ENCODE results near the gene MFSD6.
"Not testable (repeated sequence)": the region's sequence is repeated elsewhere in the genome, so short reads cannot be mapped to it uniquely, and the experiment has no call there.

Gene MFSD6

DNA sequence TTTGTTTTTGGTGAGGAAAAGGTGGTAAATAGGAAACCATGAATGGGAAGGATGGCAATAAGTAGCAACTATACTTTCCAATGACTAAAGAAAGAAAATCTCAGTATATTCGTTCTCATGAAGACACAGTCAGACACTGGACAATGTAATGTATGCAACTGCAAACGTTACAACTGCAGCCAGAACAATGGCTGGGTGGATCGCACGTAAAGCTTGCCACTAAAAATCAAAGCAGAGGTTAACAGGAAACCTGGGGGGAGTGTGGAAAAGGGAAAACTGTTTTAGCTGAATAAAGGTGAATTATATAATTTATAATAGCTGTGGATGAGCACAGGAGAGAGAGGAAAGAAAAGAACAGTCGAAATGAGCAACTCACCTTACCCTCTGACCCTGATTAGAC is 93.1 kb downstream of the MFSD6 start:
- no peak for DNase-seq (ENCODE audit: low read depth in 2 of 2)

DNA sequence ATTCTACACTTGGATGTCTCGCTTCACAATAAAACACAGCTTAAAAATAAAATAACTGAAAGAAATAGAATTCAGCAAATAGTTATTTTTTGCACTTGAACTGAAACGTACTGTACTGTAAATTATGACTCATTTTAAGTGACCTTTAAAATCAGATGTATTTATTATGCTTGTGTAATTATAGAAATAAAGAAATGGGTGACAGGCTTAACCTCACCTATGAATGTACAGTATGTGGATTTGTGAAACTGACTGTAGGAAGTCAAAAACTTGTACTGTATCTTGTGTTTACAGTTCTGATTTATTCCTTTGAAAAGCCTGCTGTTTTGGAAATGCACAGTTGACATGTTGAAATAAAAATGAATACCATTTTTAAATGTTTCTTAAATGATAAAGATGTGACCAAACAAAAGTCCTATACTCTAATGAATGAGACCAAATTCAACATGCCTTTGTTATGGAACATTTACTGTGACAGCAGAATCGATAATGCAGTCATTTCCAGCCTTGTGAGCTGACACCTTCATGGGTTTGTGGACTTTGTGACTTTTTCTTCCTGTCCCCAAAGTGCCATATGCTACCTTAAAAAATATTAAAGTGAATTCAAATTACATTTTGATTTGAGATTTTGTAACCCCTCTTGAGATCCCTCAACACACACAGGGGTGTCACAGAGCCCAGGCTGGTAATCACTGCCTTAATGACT is 93.7 kb downstream of the MFSD6 start:
- no peak for DNase-seq (ENCODE audit: low read depth in 2 of 2)

DNA sequence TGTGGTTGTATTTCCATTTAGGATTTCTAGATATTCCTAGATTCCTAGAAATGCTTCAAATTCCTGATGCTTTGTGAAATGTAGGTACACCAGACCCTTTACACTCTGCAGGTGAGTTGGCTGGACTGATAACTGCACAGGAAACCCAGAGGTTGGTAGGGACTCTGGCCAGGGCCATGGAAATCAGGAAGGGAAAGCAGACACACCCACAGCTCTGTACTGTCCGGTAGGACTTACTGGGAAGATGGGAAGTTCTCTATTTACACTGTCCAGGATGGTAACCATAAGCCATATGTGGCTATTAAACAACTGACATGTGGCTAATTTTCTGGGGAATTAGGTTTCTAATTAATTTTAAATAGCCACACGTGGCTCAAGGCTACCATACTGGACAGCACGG is 94.9 kb downstream of the MFSD6 start:
- no peak for DNase-seq (ENCODE audit: low read depth in 2 of 2)

DNA sequence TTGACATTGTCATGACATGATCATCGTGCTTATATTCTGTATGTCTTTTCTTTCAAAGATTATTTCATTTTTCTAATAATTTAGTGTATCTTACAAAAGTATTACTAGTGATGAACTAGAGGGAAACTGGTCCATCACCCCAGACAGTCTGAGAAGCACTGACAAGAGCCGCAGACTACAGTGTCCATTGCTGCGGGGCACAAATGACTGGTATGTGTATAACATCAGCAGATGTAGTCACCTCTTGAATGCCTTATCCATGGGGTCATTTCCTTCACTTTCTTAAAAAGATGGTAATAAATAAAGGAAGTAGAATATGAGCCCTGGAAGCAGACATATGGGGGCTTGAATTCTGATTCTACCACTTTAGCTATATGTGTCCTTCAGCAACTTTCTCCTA is 96.8 kb downstream of the MFSD6 start:
- DNase-seq (ENCODE audit: low read depth in 2 of 2) = no peak

DNA sequence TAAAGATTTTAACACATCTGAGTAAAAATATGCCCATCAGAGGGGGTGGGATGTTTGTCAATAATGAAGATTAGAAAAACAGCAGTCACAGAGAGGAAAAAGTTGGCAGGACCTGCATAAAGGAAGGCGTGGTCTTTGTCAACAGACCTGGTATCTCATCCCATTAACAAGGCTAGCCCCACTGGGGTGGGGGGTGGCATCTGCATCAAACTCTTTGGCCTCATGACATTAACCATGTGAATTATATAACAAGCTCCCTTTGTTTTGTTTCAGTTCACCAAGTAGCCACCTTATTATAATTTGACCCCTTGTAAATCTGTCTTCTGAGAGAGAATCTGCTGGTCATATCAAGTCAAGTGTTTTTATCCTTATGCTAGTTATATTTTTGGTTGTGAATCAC is 97.5 kb downstream of the MFSD6 start:
- DNase-seq (ENCODE audit: low read depth in 2 of 2) = no peak

DNA sequence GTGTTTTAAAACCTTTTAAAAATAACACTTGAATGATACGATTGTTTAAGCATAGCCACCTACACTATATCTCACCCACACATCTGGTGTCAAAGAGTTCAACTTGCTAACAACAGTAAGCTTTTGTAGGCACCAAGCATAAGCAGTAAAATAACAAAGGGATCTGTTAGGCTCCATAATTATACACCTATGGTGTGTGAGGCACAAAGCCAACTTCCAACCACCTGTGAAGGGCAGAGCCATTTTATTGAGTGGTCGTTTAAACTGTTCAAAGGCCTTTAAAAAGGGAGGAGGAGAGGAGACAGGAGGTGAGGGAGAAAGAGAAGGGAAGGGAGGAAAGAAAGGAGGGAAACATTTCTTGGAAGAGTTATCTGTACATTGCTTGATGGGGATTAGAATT is 98.5 kb downstream of the MFSD6 start:
- DNase-seq (ENCODE audit: low read depth in 2 of 2) = no peak

DNA sequence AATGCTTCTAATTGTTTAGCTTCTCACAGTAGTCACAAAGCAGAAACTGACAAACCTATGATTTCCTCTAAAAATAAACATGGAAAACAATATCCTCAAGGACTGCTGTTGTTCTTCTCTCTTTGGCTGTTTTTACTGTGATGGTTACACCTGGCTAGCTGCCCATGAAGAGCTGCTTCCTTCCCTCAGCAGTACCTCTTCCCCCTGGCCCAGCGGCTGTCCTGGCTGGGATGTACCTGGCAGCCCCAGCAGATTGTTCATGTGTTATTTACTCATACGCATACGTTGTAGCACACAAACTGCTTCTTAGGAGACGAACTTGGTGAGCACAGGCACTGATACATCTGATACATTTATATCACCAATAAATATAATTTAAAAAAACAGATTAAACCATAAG is 99.0 kb downstream of the MFSD6 start:
- no peak for DNase-seq (ENCODE audit: low read depth in 2 of 2)

DNA sequence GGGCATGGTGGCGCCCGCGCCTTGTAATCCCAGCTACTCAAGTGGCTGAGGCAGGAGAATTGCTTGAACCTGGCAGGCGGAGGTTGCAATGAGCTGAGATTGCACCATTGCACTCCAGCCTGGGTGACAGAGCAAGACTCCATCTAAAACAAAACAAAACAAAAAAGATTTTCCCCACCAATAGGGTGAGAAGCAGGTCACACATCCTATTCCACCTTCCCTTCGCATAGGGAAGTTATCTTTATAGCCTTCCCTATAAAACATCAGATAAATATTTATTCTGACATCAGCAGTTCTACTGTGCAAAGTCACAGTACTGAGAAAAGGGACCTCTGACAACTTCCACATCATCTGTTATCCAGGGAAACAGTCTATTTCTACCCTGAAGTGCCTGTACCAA is 101.7 kb downstream of the MFSD6 start:
- DNase-seq (ENCODE audit: low read depth in 2 of 2) = not testable (repeated sequence)

DNA sequence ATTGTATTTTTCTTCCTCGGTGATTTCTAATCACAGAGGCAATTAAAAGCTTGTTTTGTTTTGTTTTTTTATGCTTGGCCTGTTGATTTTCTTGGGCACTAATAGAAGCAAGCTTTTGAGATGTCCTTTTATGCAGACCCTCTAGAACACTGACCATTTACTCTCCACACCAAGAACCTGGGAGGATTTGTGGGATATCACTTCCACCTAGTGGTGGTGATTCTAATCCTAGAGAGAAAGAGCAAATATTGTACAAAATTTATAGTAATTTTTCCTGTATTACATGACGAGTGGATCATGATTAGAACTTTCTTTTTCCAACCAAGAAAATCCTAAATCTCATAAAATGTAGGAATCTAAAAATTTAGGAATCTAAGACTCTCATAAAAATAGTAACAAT is 102.9 kb downstream of the MFSD6 start:
- no peak for DNase-seq (ENCODE audit: low read depth in 2 of 2)

DNA sequence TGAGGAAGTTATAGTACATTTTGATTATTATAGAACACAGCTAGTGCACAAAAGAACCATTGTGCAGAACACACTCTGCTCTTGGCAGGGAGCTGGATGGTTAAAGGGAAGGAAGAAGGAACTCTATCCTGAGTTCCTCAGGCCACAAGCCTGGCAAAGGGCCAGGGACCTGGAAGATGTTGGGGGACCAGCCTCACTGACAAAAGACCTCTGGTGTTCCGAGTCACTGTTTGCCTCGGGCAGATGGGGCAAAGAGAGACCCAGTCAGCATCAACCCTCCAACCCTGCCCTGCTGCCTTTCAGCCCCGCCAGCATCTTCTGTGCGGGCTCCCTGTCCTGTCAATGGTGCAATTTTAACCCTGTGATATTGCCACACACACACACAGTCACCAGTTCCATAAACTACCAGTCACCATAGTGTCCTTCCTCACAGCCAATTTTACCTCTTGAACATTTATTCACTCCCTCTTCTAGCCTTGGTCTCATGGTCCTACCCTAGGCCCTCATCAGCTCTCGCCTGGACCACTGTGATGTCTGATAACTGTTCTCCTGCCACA is 104.5 kb downstream of the MFSD6 start:
- no peak for DNase-seq (ENCODE audit: low read depth in 2 of 2)

DNA sequence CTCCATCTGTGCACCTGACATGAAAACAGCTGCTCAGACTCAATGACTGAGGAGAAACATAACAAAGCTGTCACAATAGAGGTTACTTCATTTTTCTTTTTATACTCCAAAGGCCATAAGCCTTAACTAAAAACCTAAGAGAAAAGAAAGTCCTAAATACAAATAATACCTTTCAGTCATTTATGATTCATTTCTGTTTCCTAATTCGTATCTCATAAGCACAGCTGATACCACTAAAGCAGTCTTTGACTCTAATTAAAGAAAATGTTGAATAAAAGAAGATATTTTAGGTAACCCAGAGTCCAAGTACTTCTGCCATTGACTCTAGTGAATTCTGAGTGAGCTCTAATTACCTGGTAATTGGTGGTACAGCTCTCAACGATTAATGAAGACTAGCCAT is 105.7 kb downstream of the MFSD6 start:
- no peak for DNase-seq (ENCODE audit: low read depth in 2 of 2)

DNA sequence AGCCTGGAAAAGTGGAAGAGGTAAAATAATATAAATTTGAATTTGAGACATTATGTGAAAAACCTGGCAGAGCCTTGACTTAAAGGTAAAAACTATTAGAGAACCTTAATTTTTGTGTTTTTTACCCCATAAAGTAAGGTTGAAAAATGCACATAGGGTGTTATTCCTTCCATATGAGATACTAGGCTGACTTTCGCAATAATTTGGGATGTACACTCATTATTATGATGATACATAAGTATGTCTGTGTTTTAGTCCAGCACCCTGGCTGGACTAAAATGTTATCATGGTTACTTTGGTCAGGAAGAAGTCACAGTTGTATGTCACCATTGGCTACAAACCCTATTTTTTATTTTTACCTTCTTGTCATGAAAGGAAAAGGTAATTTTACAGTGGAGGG is 106.5 kb downstream of the MFSD6 start:
- DNase-seq (ENCODE audit: low read depth in 2 of 2) = no peak

DNA sequence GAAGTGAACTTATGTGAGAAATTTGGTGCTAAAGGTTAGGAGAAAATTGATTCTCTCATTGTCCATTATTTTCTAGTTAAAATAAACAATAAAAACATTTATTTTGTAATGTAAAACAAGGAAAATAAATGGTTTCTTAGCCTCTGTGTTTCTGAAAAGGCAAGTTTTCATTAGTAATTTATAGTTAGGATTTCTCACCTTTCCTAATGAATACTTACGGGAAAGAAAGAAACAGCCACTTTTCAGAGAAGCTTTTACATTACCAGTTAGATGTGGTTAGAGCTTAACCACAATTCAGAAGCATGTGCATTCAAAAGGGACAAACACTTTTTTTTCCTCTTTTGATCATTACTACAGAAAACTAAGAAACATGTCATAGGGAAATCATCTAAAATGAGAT is 107.5 kb downstream of the MFSD6 start:
- DNase-seq (ENCODE audit: low read depth in 2 of 2) = no peak

DNA sequence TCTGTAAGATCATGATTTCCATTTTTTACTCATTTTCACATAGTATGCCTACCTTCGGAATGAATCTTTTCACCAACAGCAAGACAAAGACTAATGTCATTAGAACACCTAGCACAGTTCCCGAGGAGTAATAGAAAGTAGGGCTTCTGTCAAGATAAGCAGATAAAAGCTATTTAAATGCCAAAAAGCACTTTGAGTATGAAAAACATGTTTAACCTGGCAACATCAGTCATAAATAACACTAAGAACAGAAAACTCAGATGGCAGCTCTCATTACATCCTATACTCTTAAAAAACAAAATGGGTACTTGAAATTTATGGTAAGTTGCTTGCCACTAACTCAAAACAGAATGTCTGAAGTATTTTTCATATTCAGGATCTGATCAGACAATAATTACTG is 109.3 kb downstream of the MFSD6 start:
- no peak for DNase-seq (ENCODE audit: low read depth in 2 of 2)

DNA sequence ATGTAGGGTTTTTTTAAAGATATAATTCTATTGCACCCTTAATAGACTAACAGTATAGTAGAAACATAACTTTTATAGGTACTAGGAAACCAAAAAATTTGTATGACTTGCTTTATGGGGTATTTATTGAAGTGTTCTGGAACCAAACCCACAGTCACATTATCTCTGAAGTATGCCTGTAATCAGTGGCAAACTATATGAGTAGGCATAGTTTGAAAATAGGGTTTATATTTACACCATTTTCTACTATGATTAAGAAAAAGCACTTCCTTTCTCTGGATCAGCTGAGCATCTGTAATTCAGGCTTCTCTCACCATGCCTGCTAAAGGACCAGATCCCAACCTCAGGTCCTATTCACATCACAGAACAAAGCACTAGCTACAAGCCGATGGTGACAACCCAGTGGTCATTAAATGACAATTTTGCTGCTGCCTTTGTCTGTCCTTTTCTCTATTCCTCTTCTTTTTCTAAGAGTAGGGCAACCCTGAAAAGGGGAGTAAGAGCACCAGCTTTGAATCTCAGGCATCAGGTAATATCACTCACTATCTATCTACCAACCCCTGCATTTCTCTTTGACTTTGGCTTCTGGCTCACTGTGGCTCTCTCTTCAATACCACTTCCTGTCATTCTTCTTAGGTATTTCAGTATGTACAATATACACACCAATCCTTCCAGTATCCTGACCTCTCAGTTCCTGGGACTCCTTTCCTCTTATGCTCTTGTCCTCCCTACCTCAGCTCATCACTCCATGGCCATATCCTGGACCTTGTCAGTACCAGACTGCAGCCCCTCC is 112.0 kb downstream of the MFSD6 start:
- DNase-seq (ENCODE audit: low read depth in 2 of 2) = no peak

DNA sequence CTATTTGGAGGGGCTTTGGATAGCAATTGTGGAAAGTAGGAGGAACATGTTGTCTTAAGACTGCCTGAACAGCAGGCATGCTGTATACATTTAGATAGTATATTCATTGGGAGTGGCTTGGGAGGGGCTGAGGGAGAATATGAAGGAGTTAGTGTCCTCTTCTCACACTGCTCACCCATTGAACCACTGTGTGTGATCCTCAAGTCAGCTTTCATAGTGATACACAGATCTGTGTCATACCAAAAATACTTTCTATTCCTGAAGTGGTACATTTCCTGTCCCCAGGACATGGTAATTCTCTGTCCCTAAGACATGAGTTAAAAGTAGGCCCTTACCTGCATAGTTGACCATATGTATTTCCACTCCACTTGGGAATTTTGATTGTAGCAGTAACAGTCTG is 116.8 kb downstream of the MFSD6 start:
- DNase-seq (ENCODE audit: low read depth in 2 of 2) = no peak

DNA sequence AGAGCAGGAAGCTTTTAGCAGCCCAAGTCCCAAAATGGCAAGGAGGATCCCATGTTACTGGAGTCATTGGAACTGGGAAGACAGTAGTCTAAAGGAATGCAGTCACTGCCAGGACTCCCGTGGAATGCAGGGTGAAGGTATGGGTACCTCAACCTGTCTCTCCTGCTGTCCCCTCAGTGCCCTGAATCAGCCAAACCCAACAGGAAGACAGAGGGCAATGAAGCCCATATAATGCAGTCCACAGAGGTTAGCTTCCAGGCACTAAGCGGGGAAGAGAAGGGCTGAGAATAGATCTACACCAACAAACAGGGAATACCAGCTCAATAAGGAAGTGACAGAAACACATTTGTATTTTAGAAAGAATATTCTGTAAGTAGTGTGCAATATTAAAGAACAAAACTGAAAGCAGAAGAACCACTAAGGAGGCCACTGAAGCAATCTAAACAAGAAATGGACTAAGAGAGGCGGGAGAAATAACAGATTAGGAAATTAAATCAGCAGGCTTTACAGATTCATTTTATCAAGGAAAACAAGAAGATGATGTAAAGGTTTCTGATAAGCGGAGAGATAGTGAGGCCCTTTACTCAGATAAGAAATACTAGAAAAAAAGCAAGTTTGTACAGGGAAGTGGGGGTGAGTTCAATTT is 118.1 kb downstream of the MFSD6 start:
- DNase-seq (ENCODE audit: low read depth in 2 of 2) = no peak

DNA sequence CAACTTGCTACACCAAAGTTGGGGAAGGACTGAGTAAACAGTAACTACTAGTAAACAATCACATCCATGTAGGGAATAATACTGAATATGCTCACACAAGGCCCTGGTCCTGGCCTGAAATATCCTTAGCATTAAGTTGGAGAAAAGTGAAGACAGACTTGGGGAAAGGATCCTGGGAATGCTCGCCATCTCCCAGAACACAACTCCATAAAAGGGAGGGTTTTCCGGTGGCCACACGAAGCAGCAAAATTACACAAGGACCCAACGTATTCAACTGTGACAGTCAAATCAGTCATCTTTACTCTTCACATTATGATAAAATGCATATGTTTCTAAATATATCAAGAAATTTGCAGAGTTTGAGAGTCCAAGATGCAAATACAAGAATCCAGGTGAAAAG is 119.1 kb downstream of the MFSD6 start:
- no peak for DNase-seq (ENCODE audit: low read depth in 2 of 2)

DNA sequence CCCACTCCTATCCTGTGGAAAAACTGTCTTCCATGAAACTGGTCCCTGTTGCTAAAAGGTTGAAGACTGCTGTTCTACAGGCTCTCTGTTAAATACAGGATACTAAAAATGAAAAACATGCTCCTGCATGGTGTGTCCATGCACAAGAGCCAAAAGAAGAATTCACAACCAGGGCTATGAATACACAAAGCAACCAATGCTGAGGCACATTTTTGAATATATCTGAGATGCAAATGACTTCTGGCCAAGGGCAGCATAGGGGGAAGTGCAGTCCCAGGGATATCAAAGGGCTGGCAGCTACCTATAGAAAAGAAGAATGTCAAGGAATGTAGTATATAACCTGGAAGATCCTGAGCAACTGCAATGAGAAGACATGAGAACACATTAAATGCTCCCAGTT is 119.8 kb downstream of the MFSD6 start:
- DNase-seq (ENCODE audit: low read depth in 2 of 2) = no peak

DNA sequence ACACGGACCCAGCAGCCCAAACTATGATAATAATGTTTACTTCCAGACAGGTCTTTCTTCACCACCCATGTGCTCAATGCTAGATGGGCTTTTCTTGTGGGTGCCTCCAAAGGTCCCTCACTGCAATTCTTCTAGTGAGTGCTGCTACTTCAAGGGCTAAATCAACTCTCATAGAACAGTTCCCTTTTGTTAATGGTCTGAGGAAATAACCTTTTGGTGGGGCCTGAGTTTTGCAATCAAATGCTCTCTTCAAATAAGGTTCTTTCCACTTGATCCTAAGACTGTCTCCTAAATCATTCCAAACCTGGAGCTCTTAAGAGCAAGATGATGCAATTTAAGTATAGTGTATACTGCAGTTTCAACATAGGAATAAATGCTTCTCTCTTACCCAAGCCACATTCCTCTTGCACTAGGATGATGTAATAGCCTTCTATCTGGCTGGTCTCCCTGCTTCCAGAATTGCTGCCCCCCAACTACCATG is 120.4 kb downstream of the MFSD6 start:
- DNase-seq (ENCODE audit: low read depth in 2 of 2) = no peak

DNA sequence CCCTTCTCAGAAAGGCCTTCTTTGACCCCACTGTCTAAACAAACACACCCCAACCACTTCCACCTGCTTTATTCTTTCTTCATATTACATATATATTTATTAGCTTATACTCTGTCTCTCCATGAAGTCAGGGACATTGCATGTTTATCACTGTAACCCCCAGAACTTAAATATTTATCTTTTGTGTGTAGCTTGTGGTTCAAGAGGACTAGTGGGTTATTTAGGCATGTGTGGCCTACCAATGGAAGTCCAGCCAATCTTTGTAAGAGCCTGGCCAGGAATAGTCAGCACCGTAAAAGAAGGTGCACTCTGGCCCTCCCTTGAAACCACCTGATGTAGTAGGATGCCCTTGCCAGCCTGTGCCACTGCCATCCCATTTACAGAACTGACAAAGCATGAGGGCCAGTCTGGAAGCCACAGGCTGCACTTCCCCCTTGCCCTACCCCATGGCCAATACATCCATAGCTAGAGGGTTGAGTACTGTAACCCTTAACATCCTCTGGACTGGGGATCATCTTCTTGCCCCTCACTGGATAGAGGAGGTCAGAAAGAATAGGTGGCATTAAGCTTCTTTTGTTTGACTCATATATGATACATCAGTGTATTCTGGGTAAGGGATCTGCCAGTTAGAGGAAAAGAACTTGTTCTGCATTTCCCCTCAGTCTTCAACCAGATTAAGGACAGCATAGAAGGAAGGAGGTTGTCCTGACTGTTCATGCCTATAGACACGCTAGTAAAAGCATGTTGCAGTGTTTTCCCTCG is 121.5 kb downstream of the MFSD6 start:
- DNase-seq (ENCODE audit: low read depth in 2 of 2) = no peak
